PC-9 (cell line): ENCODE data around the gene ALDH1A3. TPM values are rescaled to one million over a fixed set of nuclear protein-coding genes. Genes with fewer than 3 reads are reported as not detected.

ENCODE experiments used
- BruUV-seq: library from RNA; stranded (reverse); fragments of 400-500 nt; replicated peaks from 2 replicates; lab custom pipeline; 2021; lab: Mats Ljungman, UMichigan
- CTCF ChIA-PET: fragments of 300-600 bp; sonication (Branson Sonifier 250); formaldehyde crosslinking; loops from one replicate; lab custom pipeline; 2022; ENCODE audit warnings: antibody characterized with exemption; lab: Charles Lee
- POLR2A ChIA-PET: fragments of 300-600 bp; sonication (Branson Sonifier 250); formaldehyde crosslinking; loops from one replicate; lab custom pipeline; 2022; ENCODE audit warnings: antibody characterized with exemption; ENCODE audit not compliant: unreplicated experiment; lab: Charles Lee
- DNase-seq, 2 experiments: peaks; one replicate each; pipeline versions ENCODE4 v3.0.0 to v3.0.0-alpha.2; 2015 to 2022; ENCODE audit warnings: mixed read lengths in 1 of 2
- H2AFZ ChIP-seq: fragments of 200-600 bp; sonication (generic); 2 replicates; pipeline ENCODE4 v1.8.1; 2017; ENCODE audit warnings: antibody characterized with exemption
- H3F3A ChIP-seq: fragments of 200-600 bp; sonication (generic); 2 replicates; pipeline ENCODE4 v1.8.1; 2017; ENCODE audit warnings: antibody characterized with exemption, mild to moderate bottlenecking, low read depth; ENCODE audit not compliant: insufficient read depth
- H3K27ac ChIP-seq: fragments of 200-600 bp; sonication (generic); 2 replicates; pipeline ENCODE4 v1.6.1; 2016; ENCODE audit warnings: mixed run types
- H3K27me3 ChIP-seq: fragments of 200-600 bp; sonication (generic); 2 replicates; pipeline ENCODE4 v1.6.1; 2016; ENCODE audit warnings: low read depth, mixed run types; ENCODE audit not compliant: insufficient read depth
- H3K36me3 ChIP-seq: fragments of 200-600 bp; sonication (generic); 2 replicates; pipeline ENCODE4 v1.6.1; 2016; ENCODE audit warnings: low read depth, mixed run types
- H3K4me1 ChIP-seq: fragments of 200-600 bp; sonication (generic); replicated peaks from 2 replicates; pipeline ENCODE4 v1.6.1; 2016; ENCODE audit warnings: mixed run types; ENCODE audit not compliant: insufficient read depth
- H3K4me2 ChIP-seq: fragments of 200-600 bp; sonication (generic); 2 replicates; pipeline ENCODE4 v1.6.1; 2017; ENCODE audit warnings: mixed run types
- H3K4me3 ChIP-seq: fragments of 200-600 bp; sonication (generic); 2 replicates; pipeline ENCODE4 v1.6.1; 2016; ENCODE audit warnings: mixed run types
- H3K79me2 ChIP-seq: fragments of 200-600 bp; sonication (generic); 2 replicates; pipeline ENCODE4 v1.6.1; 2017; ENCODE audit warnings: low read depth, mixed run types
- H3K9me2 ChIP-seq: fragments of 200-600 bp; sonication (generic); 2 replicates; pipeline ENCODE4 v1.8.1; 2017; ENCODE audit warnings: mild to moderate bottlenecking; ENCODE audit not compliant: insufficient read depth
- H3K9me3 ChIP-seq: fragments of 200-600 bp; sonication (generic); 2 replicates; pipeline ENCODE4 v1.8.1; 2016; ENCODE audit warnings: low read depth; ENCODE audit not compliant: insufficient read depth
- H4K20me1 ChIP-seq: fragments of 200-600 bp; sonication (generic); 2 replicates; pipeline ENCODE4 v1.8.1; 2017; ENCODE audit not compliant: insufficient read depth
- CTCF ChIP-seq: fragments of 200-600 bp; sonication (generic); conservative IDR thresholded peaks from 2 replicates; pipeline ENCODE4 v1.6.1; 2017; ENCODE audit warnings: mixed run types, antibody characterized with exemption, mild to moderate bottlenecking, moderate library complexity
- EZH2 ChIP-seq: fragments of 200-600 bp; sonication (generic); IDR thresholded peaks from 2 replicates; pipeline ENCODE4 v1.8.0; 2017; ENCODE audit warnings: antibody characterized with exemption, low read depth
- intact Hi-C: fragments of 100-400 bp; cut with micrococcal nuclease; formaldehyde crosslinking; loops from one replicate; pipeline ENCODE4 v1.10.0; 2022; ENCODE audit not compliant: unreplicated experiment
- total RNA-seq: library from RNA; stranded (reverse); gene quantifications from 2 replicates; pipeline ENCODE4 v1.2.3, GENCODE V29; 2021

The ALDH1A3 gene
- total RNA-seq, 1 experiment from 2014 or later = 469 TPM

- Histone ChIP-seq H3F3A (peaks cover 40% of the 10 kb centered on the region), H3K27ac (no peak overlapping the region), H2AFZ (peak overlapping the region; percentile 87), H3K4me1 (no peaks in the 10 kb centered on the region), H3K27me3 (no peaks in the 10 kb centered on the region), H4K20me1 (no peaks in the 10 kb centered on the region), H3K9me2 (no peaks in the 10 kb centered on the region), H3K79me2 (no peaks in the 10 kb centered on the region), H3K4me2 (peak overlapping the region; percentile 92), H3K4me3 (peak overlapping the region; percentile 70), H3K9me3 (no peaks in the 10 kb centered on the region), H3K36me3 (peaks cover 18% of the 10 kb centered on the region)
- CTCF ChIA-PET = interaction anchor here (3.4 kb wide), 1 partner anchor 88 kb away, joined by 35 read pairs; no protein-coding TSS in a partner anchor
- TF ChIP-seq EZH2 (no peak), CTCF (no peak)
- no peak for DNase-seq
- POLR2A ChIA-PET = interaction anchor here (0.6 kb wide), 2 partner anchors 8 to 70 kb away, joined by 4 to 5 read pairs; no protein-coding TSS in a partner anchor
- no TSS peak for BruUV-seq
- intact Hi-C loops = loop anchor here (2.0 to 10.0 kb wide), 2 partner anchors 291 to 335 kb away; partner anchors contain the start of gene CHSY1
Observed at GRCh38 chr15:100919481-100920405, 40.1 kb downstream of the ALDH1A3 start.

GRCh38 chr15:100920516-100921135 lies 41.0 kb downstream of the ALDH1A3 start:
- ChIA-PET POLR2A (interaction anchor here (0.6 kb wide), 2 partner anchors 9 to 69 kb away, joined by 4 to 5 read pairs; no protein-coding TSS in a partner anchor), CTCF (no interaction called here)
- Histone ChIP-seq H3K79me2 (no peaks in the 10 kb centered on the region), H3K27ac (no peak overlapping the region), H3K9me3 (no peaks in the 10 kb centered on the region), H3K4me3 (peak overlapping the region; percentile 70), H3K27me3 (no peaks in the 10 kb centered on the region), H3K4me2 (peak overlapping the region; percentile 92), H4K20me1 (no peaks in the 10 kb centered on the region), H2AFZ (no peak overlapping the region), H3F3A (peaks cover 31% of the 10 kb centered on the region), H3K36me3 (peaks cover 12% of the 10 kb centered on the region), H3K9me2 (no peaks in the 10 kb centered on the region), H3K4me1 (no peaks in the 10 kb centered on the region)
- TF ChIP-seq EZH2 (no peak), CTCF (no peak)
- DNase-seq = no peak
- intact Hi-C loops = no loop called here
- BruUV-seq = no TSS peak

GRCh38 chr15:100922192-100923040 lies 42.8 kb downstream of the ALDH1A3 start:
- POLR2A ChIA-PET = no interaction called here
- Histone ChIP-seq H3K79me2 (no peaks in the 10 kb centered on the region), H3K27me3 (no peaks in the 10 kb centered on the region), H3K4me1 (no peaks in the 10 kb centered on the region), H3K27ac (no peak overlapping the region), H4K20me1 (no peaks in the 10 kb centered on the region), H3K9me2 (no peaks in the 10 kb centered on the region), H3K4me2 (no peak overlapping the region), H3K36me3 (0 out of 2 replicates have a peak, but pooled peaks cover 10% of the 10 kb centered on the region), H3F3A (peaks cover 13% of the 10 kb centered on the region), H3K4me3 (no peak overlapping the region), H3K9me3 (no peaks in the 10 kb centered on the region), H2AFZ (no peak overlapping the region)
- no TSS peak for BruUV-seq
- no peak for DNase-seq
- TF ChIP-seq CTCF = no peak
- no peak for TF ChIP-seq EZH2
- intact Hi-C loops = no loop called here
- CTCF ChIA-PET = no interaction called here
